ENCODE results near the gene PRKCE.
A peak's percentile ranks its signal among the peaks of the same experiment; 100 is the strongest.

Gene PRKCE

GRCh38 chr2:45979065-45979464 lies 327.6 kb downstream of the PRKCE start:
- DNase-seq, result no peak

DNA sequence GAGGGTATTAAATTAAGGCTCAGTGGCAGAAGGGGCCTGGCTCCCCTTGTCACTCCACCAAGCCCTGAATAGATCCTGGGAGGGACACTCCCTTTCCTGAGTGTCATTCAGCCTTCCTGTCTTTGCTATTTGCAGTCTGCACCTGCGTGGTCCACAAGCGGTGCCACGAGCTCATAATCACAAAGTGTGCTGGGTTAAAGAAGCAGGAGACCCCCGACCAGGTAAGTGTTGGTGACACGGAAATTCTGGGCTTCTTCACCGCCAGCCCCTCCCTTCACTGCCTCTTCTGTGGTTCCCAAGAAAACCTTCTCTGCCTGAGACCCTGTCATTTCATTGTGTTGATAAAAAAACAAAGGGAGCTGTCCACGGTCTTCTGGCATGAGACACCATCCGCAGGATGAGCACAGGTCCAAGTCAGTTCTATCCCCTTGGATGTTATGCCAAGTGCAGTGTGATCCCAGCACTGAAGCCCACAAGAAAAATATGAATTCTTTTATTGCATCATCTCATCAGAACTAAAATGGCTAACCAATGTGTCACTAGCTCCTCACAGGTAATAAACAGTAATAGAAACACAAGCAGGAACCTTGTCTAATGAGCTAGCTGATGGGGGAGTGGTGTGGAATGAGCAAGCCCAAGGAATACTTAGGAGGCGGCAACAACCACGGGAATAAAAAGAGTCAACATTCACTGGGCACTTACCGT lies 328.8 kb downstream of the PRKCE start:
- DNase-seq, result no peak

GRCh38 chr2:45981384-45981930 lies 330.0 kb downstream of the PRKCE start:
- DNase-seq, result no peak

DNA sequence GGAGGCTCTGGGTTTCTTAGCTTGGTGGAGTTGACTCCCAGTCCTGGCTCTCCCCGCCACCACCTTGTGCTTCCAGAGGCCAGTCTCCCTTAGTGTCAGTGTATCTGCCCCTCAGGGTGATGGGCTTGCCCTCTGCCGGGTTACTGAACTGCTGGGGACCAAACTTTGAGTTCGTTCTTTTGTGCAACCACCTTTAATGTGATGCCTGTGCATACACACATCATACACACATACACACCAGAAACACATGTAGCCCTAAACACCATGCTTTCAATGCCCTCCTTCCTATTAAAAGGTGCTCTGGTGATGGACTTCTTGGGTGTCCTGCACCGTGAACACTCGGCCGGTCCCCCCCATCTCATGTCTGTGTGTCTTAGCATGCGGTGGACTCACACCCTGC lies 330.6 kb downstream of the PRKCE start:
- DNase-seq, result no peak

GRCh38 chr2:45983213-45983612 lies 331.7 kb downstream of the PRKCE start:
- no peak for DNase-seq

DNA sequence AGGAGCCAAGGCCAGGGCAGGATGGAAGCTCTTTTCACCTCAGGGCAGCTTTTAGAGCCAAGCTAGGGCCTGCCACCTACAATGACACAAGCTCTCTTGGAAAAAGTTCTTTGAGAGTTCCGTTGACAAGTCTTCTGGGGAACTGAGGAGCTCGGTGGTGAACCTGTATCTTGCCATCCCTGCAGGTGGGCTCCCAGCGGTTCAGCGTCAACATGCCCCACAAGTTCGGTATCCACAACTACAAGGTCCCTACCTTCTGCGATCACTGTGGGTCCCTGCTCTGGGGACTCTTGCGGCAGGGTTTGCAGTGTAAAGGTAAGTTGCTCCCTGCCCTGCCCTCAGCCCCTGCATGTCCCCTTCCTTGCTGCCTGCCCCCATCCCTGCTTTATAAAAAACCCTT lies 332.9 kb downstream of the PRKCE start:
- DNase-seq, result no peak

GRCh38 chr2:45984896-45985473 lies 333.5 kb downstream of the PRKCE start:
- DNase-seq, result no peak

GRCh38 chr2:45986509-45986908 lies 335.0 kb downstream of the PRKCE start:
- DNase-seq, result no peak

DNA sequence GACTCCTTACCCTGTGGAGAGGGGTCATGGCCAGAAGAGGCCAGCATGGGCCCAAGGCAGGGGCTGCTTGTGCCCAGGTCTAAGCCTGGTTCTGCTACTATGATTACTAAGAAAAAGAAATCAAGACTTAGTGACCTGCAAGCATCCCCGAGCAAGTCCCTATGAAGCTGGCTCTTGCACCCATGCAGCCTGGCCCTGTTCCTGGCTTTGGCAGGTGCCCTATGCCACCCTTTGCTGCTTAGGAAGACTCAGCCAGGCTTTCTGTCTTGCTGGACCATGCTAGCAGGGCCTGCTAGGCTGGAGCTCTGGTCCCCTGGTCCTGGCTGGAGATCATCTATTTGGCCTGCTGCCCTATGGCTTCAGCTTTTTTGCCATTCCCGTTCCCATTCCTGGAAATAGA lies 336.4 kb downstream of the PRKCE start:
- DNase-seq, result no peak

DNA sequence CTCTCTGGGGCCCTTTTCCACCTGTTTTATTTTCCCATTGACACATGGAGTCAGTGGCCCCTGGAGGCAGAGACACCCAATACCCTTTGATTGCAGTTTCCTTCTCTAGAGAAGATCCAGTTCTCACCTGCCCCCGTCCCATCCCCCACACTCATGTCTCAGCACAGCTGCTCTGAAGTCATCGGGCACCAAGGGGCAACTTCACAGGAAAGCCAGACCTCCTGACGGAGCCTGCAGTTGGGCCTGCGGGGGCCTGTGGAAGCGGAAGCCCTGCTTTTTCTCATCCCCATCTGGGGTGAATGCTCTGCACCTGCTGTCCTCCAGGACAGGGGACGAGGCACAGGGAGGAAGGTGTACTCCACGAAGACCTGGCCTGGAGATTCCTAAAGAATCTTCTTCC lies 337.4 kb downstream of the PRKCE start:
- DNase-seq, result no peak

- no peak for DNase-seq
Observed at GRCh38 chr2:45990131-45990530, 338.7 kb downstream of the PRKCE start.

GRCh38 chr2:45992021-45992740 lies 340.7 kb downstream of the PRKCE start:
- DNase-seq, result no peak

DNA sequence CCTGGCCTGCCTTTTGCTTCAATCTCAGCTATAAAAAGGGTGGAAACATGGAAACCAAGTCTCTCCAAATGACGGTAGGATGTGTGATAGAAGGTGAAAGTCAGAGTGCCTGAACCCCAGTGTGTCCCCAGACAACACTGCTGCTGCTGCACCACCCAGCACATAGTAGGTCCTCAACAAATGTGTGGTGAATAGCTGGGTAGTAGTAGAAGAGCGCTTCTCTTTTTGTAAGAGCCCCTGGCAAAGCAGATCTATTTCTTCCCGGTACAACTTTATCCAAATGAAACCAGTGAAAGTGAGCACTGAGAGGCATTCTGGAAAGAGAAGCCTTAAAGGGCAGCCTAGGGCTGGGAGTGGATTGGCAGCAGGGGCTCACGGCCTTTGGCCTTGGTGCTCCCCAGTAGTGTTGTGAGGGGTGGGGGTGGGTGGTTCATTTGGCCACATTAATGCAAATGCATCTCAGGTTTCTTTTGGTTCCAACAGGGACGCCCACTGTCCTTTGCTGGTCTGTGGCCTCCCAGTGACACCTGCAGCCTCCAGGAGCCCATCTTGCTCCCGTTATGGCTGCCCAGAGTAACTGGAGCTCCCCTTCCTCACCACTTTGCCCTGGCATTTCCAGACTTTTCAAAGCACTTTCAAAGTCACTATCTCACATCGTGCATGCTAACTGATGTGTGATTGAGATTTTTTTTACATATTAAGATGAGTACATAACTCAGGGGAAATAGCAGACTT lies 341.4 kb downstream of the PRKCE start:
- no peak for DNase-seq

GRCh38 chr2:45993476-45993991 lies 342.1 kb downstream of the PRKCE start:
- peak; percentile 20 to 75 for DNase-seq

GRCh38 chr2:45994060-45994459 lies 342.6 kb downstream of the PRKCE start:
- no peak for DNase-seq

DNA sequence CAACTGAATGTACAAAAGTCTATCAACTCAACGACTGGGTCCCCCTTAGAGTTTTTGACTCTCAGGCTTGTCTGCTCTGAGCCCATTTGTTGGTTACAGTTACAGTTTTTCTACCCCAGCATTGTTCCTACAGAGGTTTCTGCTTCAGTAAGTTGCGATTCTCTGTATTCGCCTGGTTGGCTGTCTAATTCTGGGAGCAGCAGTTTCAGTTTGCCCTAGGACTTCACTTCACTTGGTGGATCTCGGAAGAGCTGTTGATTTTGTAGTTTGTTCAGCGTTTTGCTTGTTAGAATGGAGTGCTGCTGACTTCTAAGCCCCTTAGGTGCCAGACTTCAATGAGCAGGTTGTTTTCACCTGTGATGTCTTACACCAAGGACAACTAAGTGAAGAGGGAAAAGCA lies 349.2 kb downstream of the PRKCE start:
- DNase-seq, result no peak

DNA sequence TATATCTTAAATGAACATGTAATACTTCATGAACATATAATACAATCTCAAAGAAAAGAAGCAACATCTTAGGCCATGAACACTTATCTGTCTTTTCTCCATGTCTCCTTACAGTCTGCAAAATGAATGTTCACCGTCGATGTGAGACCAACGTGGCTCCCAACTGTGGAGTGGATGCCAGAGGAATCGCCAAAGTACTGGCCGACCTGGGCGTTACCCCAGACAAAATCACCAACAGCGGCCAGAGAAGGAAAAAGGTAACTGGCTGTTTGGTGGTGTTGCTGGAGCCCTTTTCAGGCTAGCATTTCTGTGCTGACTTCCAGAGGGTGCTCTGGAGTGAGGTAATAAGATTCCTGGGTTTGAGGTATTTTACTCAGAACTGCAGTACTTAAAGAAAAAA lies 349.8 kb downstream of the PRKCE start:
- DNase-seq, result no peak

- DNase-seq, result no peak
Observed at GRCh38 chr2:46001741-46002506, 350.4 kb downstream of the PRKCE start.

GRCh38 chr2:46002507-46002883 lies 351.0 kb downstream of the PRKCE start:
- DNase-seq, result peak in 1 of 2 experiments; percentile 14

- DNase-seq, result no peak
Observed at GRCh38 chr2:46002947-46003346, 351.5 kb downstream of the PRKCE start.

- no peak for DNase-seq
Observed at GRCh38 chr2:46003903-46004473, 352.5 kb downstream of the PRKCE start.

DNA sequence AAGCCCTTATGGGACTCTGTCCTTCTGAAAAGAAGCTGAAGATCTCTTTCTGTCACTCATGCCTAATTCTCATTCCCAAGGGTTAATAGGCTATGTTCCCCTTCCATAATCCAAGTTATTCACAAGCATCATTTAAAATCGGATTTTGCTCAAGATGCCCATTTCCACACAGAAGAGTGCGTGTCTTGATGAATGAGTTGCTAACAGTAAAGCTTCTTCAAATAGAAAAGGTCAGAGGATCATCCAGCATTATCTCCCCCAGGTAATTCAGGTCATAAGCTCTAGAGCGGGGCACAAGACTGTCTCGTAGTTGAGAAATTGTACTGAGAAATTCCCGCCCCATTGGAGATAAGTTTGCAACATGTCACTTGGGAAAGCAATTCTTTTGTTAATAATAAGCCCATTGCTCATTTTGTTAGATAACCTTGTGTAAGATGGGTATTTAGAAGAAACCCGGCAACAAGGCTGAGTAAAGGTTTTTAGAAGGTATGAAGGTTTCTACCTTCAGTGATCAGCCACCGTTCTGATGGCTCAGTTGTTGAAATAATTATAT lies 355.1 kb downstream of the PRKCE start:
- DNase-seq, result no peak
